ENCODE data around the gene GTF3C5. TPM values are rescaled to one million over a fixed set of nuclear protein-coding genes. Genes with fewer than 3 reads are reported as not detected.
"Not testable (repeated sequence)": the region's sequence is repeated elsewhere in the genome, so short reads cannot be mapped to it uniquely, and the experiment has no call there.

The GTF3C5 gene
- total RNA-seq, 1 donor from 2014 or later: 25.9 TPM

DNA sequence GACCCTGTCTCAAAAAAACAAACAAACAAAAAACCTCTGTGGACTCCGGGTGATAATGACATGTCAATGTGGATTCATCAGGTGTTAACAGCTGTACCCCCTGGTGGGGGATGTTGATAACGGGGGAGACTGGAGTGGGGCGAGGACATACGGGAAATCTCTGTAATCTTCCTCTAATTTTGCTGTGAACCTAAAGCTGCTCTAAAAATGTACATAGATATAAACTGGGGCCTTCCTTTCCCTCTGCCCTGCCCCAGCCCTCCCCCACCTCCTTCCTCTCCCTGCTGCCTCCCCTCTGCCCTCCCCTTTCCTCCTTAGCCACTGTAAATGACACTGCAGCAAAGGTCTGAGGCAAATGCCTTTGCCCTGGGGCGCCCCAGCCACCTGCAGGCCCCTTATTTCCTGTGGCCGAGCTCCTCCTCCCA lies 29.6 kb downstream of the GTF3C5 start:
- no peak for DNase-seq (ENCODE audit: low spot score in 2 of 2)
- TF ChIP-seq, protein P1, sequence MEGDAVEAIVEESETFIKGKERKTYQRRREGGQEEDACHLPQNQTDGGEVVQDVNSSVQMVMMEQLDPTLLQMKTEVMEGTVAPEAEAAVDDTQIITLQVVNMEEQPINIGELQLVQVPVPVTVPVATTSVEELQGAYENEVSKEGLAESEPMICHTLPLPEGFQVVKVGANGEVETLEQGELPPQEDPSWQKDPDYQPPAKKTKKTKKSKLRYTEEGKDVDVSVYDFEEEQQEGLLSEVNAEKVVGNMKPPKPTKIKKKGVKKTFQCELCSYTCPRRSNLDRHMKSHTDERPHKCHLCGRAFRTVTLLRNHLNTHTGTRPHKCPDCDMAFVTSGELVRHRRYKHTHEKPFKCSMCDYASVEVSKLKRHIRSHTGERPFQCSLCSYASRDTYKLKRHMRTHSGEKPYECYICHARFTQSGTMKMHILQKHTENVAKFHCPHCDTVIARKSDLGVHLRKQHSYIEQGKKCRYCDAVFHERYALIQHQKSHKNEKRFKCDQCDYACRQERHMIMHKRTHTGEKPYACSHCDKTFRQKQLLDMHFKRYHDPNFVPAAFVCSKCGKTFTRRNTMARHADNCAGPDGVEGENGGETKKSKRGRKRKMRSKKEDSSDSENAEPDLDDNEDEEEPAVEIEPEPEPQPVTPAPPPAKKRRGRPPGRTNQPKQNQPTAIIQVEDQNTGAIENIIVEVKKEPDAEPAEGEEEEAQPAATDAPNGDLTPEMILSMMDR (IDR thresholded peaks at IDR 0.05): no peak
- no peak overlapping the region for H3K27ac ChIP-seq
- no peak overlapping the region for H3K4me3 ChIP-seq
- H3K36me3 ChIP-seq: peaks cover 25 to 29% of the 10 kb centered on the region in 2 donors
- no peaks in the 10 kb centered on the region for H3K27me3 ChIP-seq
- H3K4me1 ChIP-seq: no peaks in the 10 kb centered on the region
- H3K9me3 ChIP-seq: no peaks in the 10 kb centered on the region
- intact Hi-C loops (cut with DNase I): no loop called here

DNA sequence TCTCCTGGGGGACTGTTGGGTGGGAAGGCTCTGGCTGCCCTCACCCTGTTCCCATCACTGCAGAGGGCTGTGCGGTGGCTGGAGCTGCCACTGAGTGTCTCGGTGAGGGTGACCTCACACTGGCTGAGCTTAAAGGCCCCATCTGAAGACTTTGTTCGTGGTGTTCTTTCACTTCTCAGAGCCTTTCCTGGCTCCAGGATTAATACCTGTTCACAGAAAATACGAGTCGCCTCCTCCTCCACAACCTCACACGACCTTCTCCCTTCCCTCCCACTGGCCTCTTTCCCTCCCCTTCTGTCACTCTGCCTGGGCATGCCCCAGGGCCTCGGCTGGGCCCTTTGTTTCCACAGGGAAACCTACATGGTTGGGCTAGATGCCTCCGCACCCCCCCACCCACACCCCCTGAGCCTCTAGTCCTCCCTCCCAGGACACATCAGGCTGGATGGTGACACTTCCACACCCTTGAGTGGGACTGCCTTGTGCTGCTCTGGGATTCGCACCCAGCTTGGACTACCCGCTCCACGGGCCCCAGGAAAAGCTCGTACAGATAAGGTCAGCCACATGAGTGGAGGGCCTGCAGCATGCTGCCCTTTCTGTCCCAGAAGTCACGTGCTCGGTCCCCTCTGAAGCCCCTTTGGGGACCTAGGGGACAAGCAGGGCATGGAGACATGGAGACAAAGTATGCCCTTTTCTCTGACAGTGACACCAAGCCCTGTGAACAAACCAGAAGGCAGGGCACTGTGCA lies 30.4 kb downstream of the GTF3C5 start:
- H3K9me3 ChIP-seq; H3K4me3 ChIP-seq; H3K4me1 ChIP-seq; H3K27ac ChIP-seq; DNase-seq (ENCODE audit: low spot score in 2 of 2); intact Hi-C loops (cut with DNase I); H3K27me3 ChIP-seq: not testable (repeated sequence)
- peaks cover 18 to 21% of the 10 kb centered on the region in 2 donors for H3K36me3 ChIP-seq

DNA sequence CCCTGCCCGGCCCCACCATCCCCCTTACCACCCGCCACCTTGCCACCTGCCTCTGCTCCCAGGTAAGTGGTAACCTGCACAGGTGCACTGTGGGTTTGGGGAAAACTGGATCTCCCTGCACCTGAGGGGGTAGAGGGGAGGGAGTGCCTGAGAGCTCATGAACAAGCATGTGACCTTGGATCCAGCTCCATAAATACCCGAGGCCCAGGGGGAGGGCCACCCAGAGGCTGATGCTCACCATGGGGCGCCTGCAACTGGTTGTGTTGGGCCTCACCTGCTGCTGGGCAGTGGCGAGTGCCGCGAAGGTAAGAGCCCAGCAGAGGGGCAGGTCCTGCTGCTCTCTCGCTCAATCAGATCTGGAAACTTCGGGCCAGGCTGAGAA lies 31.0 kb downstream of the GTF3C5 start, which contains the start of gene CEL:
Gene CEL (plus strand): TSS at position 218 of the 382 bp plus-strand sequence. CDS start 22 bp downstream, at position 240.
- H3K27ac ChIP-seq; H3K4me3 ChIP-seq; DNase-seq (ENCODE audit: low spot score in 2 of 2); intact Hi-C loops (cut with DNase I); H3K27me3 ChIP-seq; H3K4me1 ChIP-seq; H3K9me3 ChIP-seq: not testable (repeated sequence)
- H3K36me3 ChIP-seq: peaks cover 12 to 16% of the 10 kb centered on the region in 2 donors

DNA sequence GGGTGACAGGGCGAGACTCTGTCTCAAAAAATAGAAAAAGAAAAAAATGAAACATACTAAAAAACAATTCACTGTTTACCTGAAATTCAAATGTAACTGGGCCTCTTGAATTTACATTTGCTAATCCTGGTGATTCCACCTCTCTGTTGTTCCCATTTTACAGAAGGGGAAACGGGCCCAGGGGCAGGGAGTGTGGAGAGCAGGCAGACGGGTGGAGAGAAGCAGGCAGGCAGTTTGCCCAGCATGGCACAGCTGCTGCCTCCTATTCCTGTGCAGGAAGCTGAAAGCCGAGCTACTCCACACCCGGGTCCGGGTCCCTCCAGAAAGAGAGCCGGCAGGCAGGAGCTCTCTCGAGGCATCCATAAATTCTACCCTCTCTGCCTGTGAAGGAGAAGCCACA lies 31.8 kb downstream of the GTF3C5 start:
- H3K4me1 ChIP-seq; DNase-seq (ENCODE audit: low spot score in 2 of 2); H3K36me3 ChIP-seq; H3K4me3 ChIP-seq; intact Hi-C loops (cut with DNase I); H3K27ac ChIP-seq; H3K9me3 ChIP-seq; H3K27me3 ChIP-seq: not testable (repeated sequence)

DNA sequence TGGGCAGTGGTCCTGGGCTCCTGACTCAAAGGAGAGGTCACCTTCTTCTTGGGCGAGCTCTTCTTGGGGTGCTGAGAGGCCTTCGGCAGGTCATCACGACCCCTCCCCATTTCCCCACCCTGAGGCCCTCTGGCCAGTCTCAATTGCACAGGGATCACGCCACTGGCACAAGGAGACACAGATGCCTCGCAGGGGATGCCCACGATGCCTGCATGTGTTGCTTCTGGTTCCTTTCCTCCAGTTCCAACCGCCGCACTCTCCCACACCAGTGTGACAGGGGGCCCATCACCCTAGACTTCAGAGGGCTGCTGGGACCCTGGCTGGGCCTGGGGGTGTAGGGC lies 32.3 kb downstream of the GTF3C5 start:
- Histone ChIP-seq H3K4me1 (no peaks in the 10 kb centered on the region), H3K27ac (no peak overlapping the region), H3K4me3 (no peak overlapping the region), H3K27me3 (no peaks in the 10 kb centered on the region), H3K9me3 (no peaks in the 10 kb centered on the region), H3K36me3 (peaks cover 3 to 5% of the 10 kb centered on the region in 2 donors)
- TF ChIP-seq, protein P1 (IDR thresholded peaks at IDR 0.05): no peak
- no peak for DNase-seq (ENCODE audit: low spot score in 2 of 2)
- intact Hi-C loops (cut with DNase I): no loop called here

DNA sequence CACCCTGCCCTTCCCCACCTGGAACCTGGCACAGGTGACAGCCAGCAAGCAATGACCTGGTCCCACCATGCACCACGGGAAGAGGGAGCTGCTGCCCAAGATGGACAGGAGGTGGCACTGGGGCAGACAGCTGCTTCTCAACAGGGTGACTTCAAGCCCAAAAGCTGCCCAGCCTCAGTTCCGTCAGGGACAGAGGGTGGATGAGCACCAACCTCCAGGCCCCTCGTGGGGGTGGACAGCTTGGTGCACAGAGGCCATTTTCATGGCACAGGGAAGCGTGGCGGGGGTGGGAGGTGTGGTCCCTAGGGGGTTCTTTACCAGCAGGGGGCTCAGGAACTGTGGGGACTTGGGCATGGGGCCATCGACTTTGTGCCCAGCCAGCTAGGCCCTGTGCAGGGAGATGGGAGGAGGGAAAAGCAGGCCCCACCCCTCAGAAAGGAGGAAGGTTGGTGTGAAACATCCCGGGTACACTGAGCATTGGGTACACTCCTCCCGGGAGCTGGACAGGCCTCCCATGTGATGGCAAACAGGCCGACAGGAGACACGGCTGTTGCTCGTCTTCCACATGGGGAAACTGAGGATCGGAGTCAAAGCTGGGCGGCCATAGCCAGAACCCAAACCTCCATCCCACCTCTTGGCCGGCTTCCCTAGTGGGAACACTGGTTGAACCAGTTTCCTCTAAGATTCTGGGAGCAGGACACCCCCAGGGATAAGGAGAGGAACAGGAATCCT lies 32.9 kb downstream of the GTF3C5 start:
- TF ChIP-seq, protein P1 (IDR thresholded peaks at IDR 0.05): no peak
- H3K27ac ChIP-seq: no peak overlapping the region
- intact Hi-C loops (cut with DNase I): no loop called here
- H3K4me3 ChIP-seq: no peak overlapping the region
- peaks cover 0 to 5% of the 10 kb centered on the region in 2 donors for H3K36me3 ChIP-seq
- no peak for DNase-seq (ENCODE audit: low spot score in 2 of 2)
- H3K4me1 ChIP-seq: no peaks in the 10 kb centered on the region
- no peaks in the 10 kb centered on the region for H3K27me3 ChIP-seq
- H3K9me3 ChIP-seq: no peaks in the 10 kb centered on the region

Data from ascending aorta (tissue), 2 donors.